Psoas muscle (tissue), 8 donors: Measurements from ENCODE around the gene UBE2J2. TPM values are rescaled to one million over a fixed set of nuclear protein-coding genes. Genes with fewer than 3 reads are reported as not detected.
"Not testable (repeated sequence)": the region's sequence is repeated elsewhere in the genome, so short reads cannot be mapped to it uniquely, and the experiment has no call there.

ENCODE experiments used
- ATAC-seq, 4 donors: fragments of 200-7000 bp; cut with Tn5 transposase; one replicate each; pipeline ENCODE4 v1.9.1; 2020; ENCODE audit warnings: moderate library complexity in 3 of 4, mild to moderate bottlenecking in 2 of 4
- DNase-seq, 2 donors: peaks; one replicate each; pipeline ENCODE4 v3.0.0-alpha.2; 2020
- H3K27ac ChIP-seq: fragments of 200-600 bp; one replicate; pipeline ENCODE4 v1.8.0; 2022
- H3K27me3 ChIP-seq, 3 donors: fragments of 200-600 bp in 1 of 3; one replicate each; pipeline versions ENCODE4 v1.6.1 to v1.8.0; 2013 to 2022; ENCODE audit warnings: low read length in 2 of 3, mild to moderate bottlenecking in 2 of 3, moderate library complexity in 1 of 3; ENCODE audit not compliant: insufficient read depth in 3 of 3
- H3K36me3 ChIP-seq, 2 donors: fragments of 200-600 bp in 1 of 2; one replicate each; pipeline versions ENCODE4 v1.6.1 to v1.8.0; 2013 to 2022; ENCODE audit warnings: low read depth in 1 of 2, mild to moderate bottlenecking in 1 of 2, moderate library complexity in 1 of 2; ENCODE audit not compliant: insufficient read depth in 1 of 2
- H3K4me1 ChIP-seq: fragments of 200-600 bp; one replicate; pipeline ENCODE4 v1.8.0; 2022
- H3K4me3 ChIP-seq: fragments of 200-600 bp; one replicate; pipeline ENCODE4 v1.8.0; 2022; ENCODE audit warnings: mild to moderate bottlenecking
- H3K9me3 ChIP-seq: fragments of 200-600 bp; one replicate; pipeline ENCODE4 v1.8.0; 2022
- WGBS, 3 donors: extraction: QIAGEN DNeasy Blood & Tissue Kit; methylation state at CpG; one replicate each; pipeline versions ENCODE4 v1.1.6 to v1.1.7; 2013; 5-methylcytosine and 5-hydroxymethylcytosine counted together
- intact Hi-C, 2 donors: fragments of 100-400 bp; cut with DNase I; formaldehyde crosslinking; loops; one replicate each; pipeline versions ENCODE4 v1.11.0 to v1.14.2; 2022
- polyA plus RNA-seq, 3 donors: library from polyadenylated mRNA; stranded (reverse); fragments of 200-250 nt; gene quantifications; one replicate each; pipeline ENCODE4 v1.2.3, GENCODE V29; 2013
- total RNA-seq, 4 donors: library from RNA; stranded (reverse); fragmentation: NEBNext Ultra II Directional in 2 of 4; extraction: Animal tissue kit (Norgen Biotek cat#: 25700) in 2 of 4; gene quantifications; one replicate each; pipeline versions ENCODE4 v1.2.1 to v1.2.4, GENCODE V29; 2021 to 2023
- TF ChIP-seq, protein P1 (sequence below): fragments of 200-600 bp; IDR thresholded peaks from one replicate; pipeline ENCODE4 v1.8.0; 2022; ENCODE audit warnings: antibody characterized with exemption
- donor health status: healthy with polysubstance abuse.
- donor health status: DM: no; HTN: no; CAD: no; lungs with moderate emphysema.
- donor health status: Bipolar disorder and iron deficiency.
- donor health status: healthy.
- donor health status: DM: yes; HTN: yes; CAD: no.
- donor health status: DM: no; HTN: no; CAD: no.
- donor health status: DM: no; HTN: no; CAD: no.
- donor health status: DM: yes; HTN: yes; CAD: no.

The UBE2J2 gene
- total and polyA plus RNA-seq, 7 donors: 36.8 to 80.9 (median 44.9) TPM

DNA sequence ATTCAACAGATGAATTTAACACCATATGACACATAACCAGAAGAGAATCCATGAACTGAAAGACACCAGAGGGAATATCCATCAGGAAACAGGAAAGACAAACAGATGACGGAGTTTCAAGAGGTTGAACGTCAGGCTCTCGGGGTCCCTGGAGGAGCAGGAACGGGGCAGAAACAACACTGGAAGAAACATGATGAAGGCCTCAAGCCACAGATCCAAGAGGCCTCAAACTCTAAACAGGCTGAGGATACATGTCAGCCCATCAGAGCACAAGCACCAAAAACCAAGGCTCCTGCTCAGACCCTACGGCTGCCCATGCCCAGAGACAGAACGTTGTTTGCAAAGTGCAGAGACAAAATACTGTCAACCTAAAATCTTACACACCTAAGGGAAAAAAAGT, 43.8 kb upstream of the UBE2J2 start:
- Histone ChIP-seq H3K27me3 (no peaks in the 10 kb centered on the region), H3K4me3 (no peak overlapping the region), H3K4me1 (peaks cover 40% of the 10 kb centered on the region), H3K27ac (peak overlapping the region; percentile 67), H3K9me3 (no peaks in the 10 kb centered on the region), H3K36me3 (peaks cover 7 to 73% of the 10 kb centered on the region in 2 donors)
- TF ChIP-seq, protein P1, sequence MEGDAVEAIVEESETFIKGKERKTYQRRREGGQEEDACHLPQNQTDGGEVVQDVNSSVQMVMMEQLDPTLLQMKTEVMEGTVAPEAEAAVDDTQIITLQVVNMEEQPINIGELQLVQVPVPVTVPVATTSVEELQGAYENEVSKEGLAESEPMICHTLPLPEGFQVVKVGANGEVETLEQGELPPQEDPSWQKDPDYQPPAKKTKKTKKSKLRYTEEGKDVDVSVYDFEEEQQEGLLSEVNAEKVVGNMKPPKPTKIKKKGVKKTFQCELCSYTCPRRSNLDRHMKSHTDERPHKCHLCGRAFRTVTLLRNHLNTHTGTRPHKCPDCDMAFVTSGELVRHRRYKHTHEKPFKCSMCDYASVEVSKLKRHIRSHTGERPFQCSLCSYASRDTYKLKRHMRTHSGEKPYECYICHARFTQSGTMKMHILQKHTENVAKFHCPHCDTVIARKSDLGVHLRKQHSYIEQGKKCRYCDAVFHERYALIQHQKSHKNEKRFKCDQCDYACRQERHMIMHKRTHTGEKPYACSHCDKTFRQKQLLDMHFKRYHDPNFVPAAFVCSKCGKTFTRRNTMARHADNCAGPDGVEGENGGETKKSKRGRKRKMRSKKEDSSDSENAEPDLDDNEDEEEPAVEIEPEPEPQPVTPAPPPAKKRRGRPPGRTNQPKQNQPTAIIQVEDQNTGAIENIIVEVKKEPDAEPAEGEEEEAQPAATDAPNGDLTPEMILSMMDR: no peak
- WGBS, 3 donors: 83 to 85% (median 84%) methylated on average over 6 of the region's 6 CpGs
- ATAC-seq: no peak
- intact Hi-C loops: no loop called here
- no peak for DNase-seq

DNA sequence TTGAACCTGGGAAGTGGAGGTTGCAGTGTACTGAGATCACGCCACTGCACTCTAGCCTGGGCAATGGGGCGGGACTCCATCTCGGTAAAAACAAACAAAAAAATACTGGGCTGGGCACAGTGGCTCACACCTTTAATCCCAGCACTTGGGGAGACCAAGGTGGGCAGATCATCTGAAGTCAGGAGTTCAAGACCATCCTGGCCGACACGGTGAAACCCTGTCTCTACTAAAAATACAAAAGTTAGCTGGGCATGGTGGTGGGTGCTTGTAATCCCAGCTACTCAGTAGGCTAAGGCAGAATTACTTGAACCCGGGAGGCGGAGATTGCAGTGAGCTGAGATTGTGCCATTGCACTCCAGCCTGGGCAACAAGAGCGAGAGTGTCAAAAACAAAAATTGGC, 42.5 kb upstream of the UBE2J2 start:
- H3K9me3 ChIP-seq, intact Hi-C loops, H3K27me3 ChIP-seq, ATAC-seq, H3K27ac ChIP-seq, H3K4me3 ChIP-seq, DNase-seq: not testable (repeated sequence)
- peaks cover 29% of the 10 kb centered on the region for H3K4me1 ChIP-seq
- peaks cover 7 to 85% of the 10 kb centered on the region in 2 donors for H3K36me3 ChIP-seq
- WGBS, 3 donors: 92 to 93% (median 92%) methylated on average over 8 of the region's 8 CpGs

DNA sequence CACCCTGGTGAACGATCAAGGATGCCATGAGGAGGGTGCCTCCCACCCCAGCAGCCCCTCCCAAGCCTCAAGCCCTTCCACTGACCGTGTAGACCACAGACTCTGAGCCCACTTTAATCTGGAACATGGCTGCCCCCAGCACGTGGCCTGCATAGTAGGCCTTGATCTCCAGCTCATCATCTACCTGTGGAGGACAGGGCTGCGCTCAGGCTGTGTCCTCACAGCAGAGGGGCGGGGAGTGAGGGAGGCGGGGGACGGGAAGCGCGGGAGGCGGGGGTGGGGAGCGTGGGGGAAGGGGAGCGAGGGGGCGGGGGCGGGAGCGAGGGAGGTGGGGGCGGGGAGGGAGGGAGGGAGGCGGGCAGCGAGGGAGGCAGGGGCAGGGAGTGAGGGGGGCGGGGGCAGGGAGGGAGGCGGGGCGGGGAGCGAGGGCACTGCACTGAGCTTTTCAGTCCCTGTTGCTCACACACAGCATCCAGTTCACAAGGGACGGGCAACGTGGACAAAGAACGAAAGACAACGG, 41.8 kb upstream of the UBE2J2 start:
- Histone ChIP-seq H3K27me3 (no peaks in the 10 kb centered on the region), H3K36me3 (peaks cover 7 to 89% of the 10 kb centered on the region in 2 donors), H3K4me1 (peaks cover 24% of the 10 kb centered on the region), H3K27ac (no peak overlapping the region), H3K4me3 (no peak overlapping the region), H3K9me3 (no peaks in the 10 kb centered on the region)
- ATAC-seq: no peak
- intact Hi-C loops: no loop called here
- 65 to 82% (median 70%) methylated on average over 11 to 22 of the region's 26 CpGs for WGBS, 3 donors
- TF ChIP-seq, protein P1: no peak
- no peak for DNase-seq

DNA sequence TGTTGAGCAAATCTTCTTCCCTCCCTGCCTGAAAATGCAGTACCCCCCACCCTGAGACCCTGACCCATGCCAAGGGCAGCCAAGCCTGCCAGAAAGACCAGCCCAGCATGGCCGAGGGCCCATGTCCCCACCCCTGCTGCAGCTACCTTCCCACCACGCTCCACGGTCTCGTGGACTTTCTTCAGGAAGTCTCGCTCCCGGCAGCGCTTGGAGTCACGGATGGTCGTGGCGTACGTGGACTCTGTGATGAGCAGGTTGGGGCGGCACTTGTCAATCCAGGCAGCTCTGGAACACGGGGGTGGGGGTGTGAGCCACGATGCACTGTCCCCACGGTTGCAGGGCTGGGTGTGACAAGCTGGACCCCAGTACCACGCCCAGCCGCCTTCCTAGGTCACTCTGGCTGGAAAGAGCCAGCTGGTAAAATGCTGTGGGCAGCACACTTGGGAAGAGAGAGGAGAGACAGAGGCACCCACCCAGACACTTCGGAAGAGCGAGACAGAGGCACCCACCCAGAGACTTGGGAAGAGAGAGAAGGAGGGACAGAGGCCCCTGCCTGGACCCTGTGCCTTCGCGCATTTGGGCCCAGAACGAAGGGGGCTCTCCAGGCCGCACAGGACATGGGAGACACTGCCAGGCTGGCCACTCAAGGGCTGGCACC, 41.2 kb upstream of the UBE2J2 start:
- no peak overlapping the region for H3K27ac ChIP-seq
- H3K27me3 ChIP-seq: no peaks in the 10 kb centered on the region
- DNase-seq (no peak), ATAC-seq (no peak)
- TF ChIP-seq, protein P1: no peak
- 85 to 91% (median 88%) methylated on average over 21 to 23 of the region's 23 CpGs for WGBS, 3 donors
- no peaks in the 10 kb centered on the region for H3K9me3 ChIP-seq
- intact Hi-C loops: no loop called here
- H3K4me1 ChIP-seq: peaks cover 20% of the 10 kb centered on the region
- H3K4me3 ChIP-seq: no peak overlapping the region
- H3K36me3 ChIP-seq: peaks cover 7 to 88% of the 10 kb centered on the region in 2 donors

DNA sequence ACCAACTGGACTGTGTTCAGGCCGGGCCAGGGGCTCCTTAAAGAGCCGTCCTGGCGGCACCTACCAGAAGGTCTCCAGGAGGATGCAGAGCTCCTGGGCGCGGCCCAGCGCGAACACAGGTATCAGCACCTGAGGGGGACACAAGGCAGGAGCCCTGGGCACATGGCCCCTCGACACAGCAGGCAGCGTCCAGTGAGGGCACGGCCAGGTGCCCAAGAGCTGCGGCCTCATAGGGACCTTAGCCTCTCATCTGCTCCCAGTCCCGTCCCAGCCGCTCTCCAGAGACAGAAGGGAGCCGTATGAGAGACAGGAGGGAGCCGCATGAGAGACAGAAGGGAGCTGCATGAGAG, 40.6 kb upstream of the UBE2J2 start:
- 86 to 95% (median 91%) methylated on average over 15 of the region's 15 CpGs for WGBS, 3 donors
- no peak overlapping the region for H3K4me3 ChIP-seq
- no peak for ATAC-seq
- no peak overlapping the region for H3K27ac ChIP-seq
- TF ChIP-seq, protein P1: no peak
- no peaks in the 10 kb centered on the region for H3K9me3 ChIP-seq
- no peaks in the 10 kb centered on the region for H3K27me3 ChIP-seq
- peaks cover 26% of the 10 kb centered on the region for H3K4me1 ChIP-seq
- H3K36me3 ChIP-seq: peaks cover 7 to 82% of the 10 kb centered on the region in 2 donors
- intact Hi-C loops: no loop called here
- DNase-seq: no peak
